Measurements from ENCODE around the gene SKIC3.

DNA sequence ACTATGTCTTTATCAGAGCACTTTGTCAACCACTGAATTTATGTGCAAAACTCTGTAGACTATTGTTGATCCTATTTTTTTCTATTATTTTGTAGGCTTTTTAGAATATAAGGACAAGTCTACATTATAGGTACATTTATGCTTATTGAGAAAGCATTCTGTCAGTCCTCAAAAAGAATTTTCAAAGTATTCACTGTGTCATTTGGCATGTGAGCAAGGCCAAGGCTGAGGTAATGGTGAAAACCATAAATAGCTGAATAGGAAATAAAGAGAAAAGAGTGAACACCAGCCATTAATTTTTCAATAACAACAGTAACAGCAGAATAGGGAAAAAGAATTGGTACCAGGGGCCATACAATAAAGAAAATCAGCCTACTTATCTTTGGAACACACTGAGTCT, 21.0 kb downstream of the SKIC3 start:
- no peak for TF ChIP-seq CTCF (IDR thresholded peaks at IDR 0.05; ENCODE audit: insufficient read depth, low read length, poor library complexity, severe bottlenecking)
- TF ChIP-seq EZH2phosphoT487 (conservative IDR thresholded peaks at IDR 0.05; ENCODE audit: low read length) = no peak
